GDM1 (cell line): ENCODE results near the gene KCNC2.
"Not testable (repeated sequence)": the region's sequence is repeated elsewhere in the genome, so short reads cannot be mapped to it uniquely, and the experiment has no call there.

Source experiments
- DNase-seq: peaks from one replicate; lab custom pipeline; 2025; lab: John Stamatoyannopoulos, UW

KCNC2 gene

GRCh38 chr12:75209812-75210138, at the start of gene KCNC2:
KCNC2 (minus strand) TSS chr12:75209839.
- no peak for DNase-seq

GRCh38 chr12:75259143-75259542, 49.5 kb upstream of the KCNC2 start:
- no peak for DNase-seq

- no peak for DNase-seq
These were observed 47.9 kb upstream of the KCNC2 start for GRCh38 chr12:75257510-75257909.

- no peak for DNase-seq
These were observed 35.5 kb upstream of the KCNC2 start for GRCh38 chr12:75245108-75245507.

- DNase-seq: no peak
These were observed 30.3 kb upstream of the KCNC2 start for GRCh38 chr12:75239987-75240386.

GRCh38 chr12:75236206-75236605, 26.6 kb upstream of the KCNC2 start:
- no peak for DNase-seq

- DNase-seq: no peak
These were observed 17.5 kb upstream of the KCNC2 start for GRCh38 chr12:75227132-75227531.

- no peak for DNase-seq
These were observed 2.4 kb upstream of the KCNC2 start for GRCh38 chr12:75212072-75212471.

GRCh38 chr12:75208856-75209811, 505 bp downstream of the KCNC2 start:
- DNase-seq: no peak

- no peak for DNase-seq
These were observed 2.1 kb downstream of the KCNC2 start for GRCh38 chr12:75207338-75208083.

- DNase-seq: no peak
These were observed 4.1 kb downstream of the KCNC2 start for GRCh38 chr12:75205558-75205957.

GRCh38 chr12:75196865-75197264, 12.8 kb downstream of the KCNC2 start:
- no peak for DNase-seq

GRCh38 chr12:75196408-75196807, 13.2 kb downstream of the KCNC2 start:
- DNase-seq: no peak

- no peak for DNase-seq
These were observed 15.4 kb downstream of the KCNC2 start for GRCh38 chr12:75194250-75194649.

- no peak for DNase-seq
These were observed 17.4 kb downstream of the KCNC2 start for GRCh38 chr12:75192196-75192595.

- no peak for DNase-seq
These were observed 18.8 kb downstream of the KCNC2 start for GRCh38 chr12:75190846-75191245.

GRCh38 chr12:75185881-75186280, 23.8 kb downstream of the KCNC2 start:
- DNase-seq: not testable (repeated sequence)

GRCh38 chr12:75184516-75184915, 25.1 kb downstream of the KCNC2 start:
- no peak for DNase-seq

- DNase-seq: no peak
These were observed 25.7 kb downstream of the KCNC2 start for GRCh38 chr12:75183967-75184366.

GRCh38 chr12:75177997-75178396, 31.6 kb downstream of the KCNC2 start:
- no peak for DNase-seq

- DNase-seq: no peak
These were observed 37.0 kb downstream of the KCNC2 start for GRCh38 chr12:75172611-75173010.

- DNase-seq: no peak
These were observed 38.9 kb downstream of the KCNC2 start for GRCh38 chr12:75170640-75171185.

GRCh38 chr12:75162845-75163244, 46.8 kb downstream of the KCNC2 start:
- DNase-seq: no peak
